Measurements from ENCODE around the gene RACGAP1.

The RACGAP1 gene

DNA sequence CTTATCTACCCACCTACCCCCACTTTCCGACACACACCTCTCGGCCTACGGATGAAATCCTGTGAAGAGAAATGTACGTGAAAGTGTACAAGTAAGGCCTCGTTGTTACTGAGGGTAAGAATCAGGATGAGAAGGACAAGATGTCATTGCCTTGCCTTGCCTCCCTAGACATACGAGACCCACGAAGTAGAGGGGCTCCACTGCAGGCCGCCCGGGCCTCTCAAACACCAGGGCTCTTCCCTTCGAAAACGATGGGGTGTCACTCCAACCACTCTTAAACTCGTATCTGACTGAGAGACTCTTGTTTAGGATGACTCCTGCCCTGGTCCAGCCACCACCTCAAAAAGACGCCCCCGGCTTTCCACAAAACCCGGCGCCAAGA lies 498 bp downstream of the RACGAP1 start:
- ATAC-seq: peak; percentile 66
- TF ChIP-seq ZC3H10 (CRISPR knock-in tag; IDR thresholded peaks at IDR 0.05) (no peak), GLIS3 (CRISPR knock-in tag; IDR thresholded peaks at IDR 0.05) (no peak), BACH2 (CRISPR knock-in tag; IDR thresholded peaks at IDR 0.05; ENCODE audit: borderline replicate concordance) (no peak), ZFP30 (CRISPR knock-in tag; IDR thresholded peaks at IDR 0.05) (no peak), ISL1 (CRISPR knock-in tag; IDR thresholded peaks at IDR 0.05) (no peak), RARB (CRISPR knock-in tag; IDR thresholded peaks at IDR 0.05) (no peak), ARNTL (CRISPR knock-in tag; IDR thresholded peaks at IDR 0.05; ENCODE audit: borderline replicate concordance, low read depth) (no peak), TOX (CRISPR knock-in tag; IDR thresholded peaks at IDR 0.05; ENCODE audit: borderline replicate concordance) (no peak), SNAI2 (CRISPR knock-in tag; IDR thresholded peaks at IDR 0.05) (no peak), ESRRG (CRISPR knock-in tag; IDR thresholded peaks at IDR 0.05) (no peak), OSR1 (CRISPR knock-in tag; IDR thresholded peaks at IDR 0.05) (no peak), ZNF565 (CRISPR knock-in tag; conservative IDR thresholded peaks at IDR 0.05; ENCODE audit: low read depth) (no peak), TCF4 (CRISPR knock-in tag; IDR thresholded peaks at IDR 0.05; ENCODE audit: borderline replicate concordance) (no peak), ZFP3 (CRISPR knock-in tag; IDR thresholded peaks at IDR 0.05) (no peak), ZNF8 (CRISPR knock-in tag; IDR thresholded peaks at IDR 0.05) (no peak), CSDC2 (CRISPR knock-in tag; IDR thresholded peaks at IDR 0.05) (no peak)
- TF ChIP-seq, protein P1, sequence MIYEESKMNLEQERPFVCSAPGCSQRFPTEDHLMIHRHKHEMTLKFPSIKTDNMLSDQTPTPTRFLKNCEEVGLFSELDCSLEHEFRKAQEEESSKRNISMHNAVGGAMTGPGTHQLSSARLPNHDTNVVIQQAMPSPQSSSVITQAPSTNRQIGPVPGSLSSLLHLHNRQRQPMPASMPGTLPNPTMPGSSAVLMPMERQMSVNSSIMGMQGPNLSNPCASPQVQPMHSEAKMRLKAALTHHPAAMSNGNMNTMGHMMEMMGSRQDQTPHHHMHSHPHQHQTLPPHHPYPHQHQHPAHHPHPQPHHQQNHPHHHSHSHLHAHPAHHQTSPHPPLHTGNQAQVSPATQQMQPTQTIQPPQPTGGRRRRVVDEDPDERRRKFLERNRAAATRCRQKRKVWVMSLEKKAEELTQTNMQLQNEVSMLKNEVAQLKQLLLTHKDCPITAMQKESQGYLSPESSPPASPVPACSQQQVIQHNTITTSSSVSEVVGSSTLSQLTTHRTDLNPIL (CRISPR knock-in tag; IDR thresholded peaks at IDR 0.05; ENCODE audit: low read depth): no peak
- TF ChIP-seq, protein P2, sequence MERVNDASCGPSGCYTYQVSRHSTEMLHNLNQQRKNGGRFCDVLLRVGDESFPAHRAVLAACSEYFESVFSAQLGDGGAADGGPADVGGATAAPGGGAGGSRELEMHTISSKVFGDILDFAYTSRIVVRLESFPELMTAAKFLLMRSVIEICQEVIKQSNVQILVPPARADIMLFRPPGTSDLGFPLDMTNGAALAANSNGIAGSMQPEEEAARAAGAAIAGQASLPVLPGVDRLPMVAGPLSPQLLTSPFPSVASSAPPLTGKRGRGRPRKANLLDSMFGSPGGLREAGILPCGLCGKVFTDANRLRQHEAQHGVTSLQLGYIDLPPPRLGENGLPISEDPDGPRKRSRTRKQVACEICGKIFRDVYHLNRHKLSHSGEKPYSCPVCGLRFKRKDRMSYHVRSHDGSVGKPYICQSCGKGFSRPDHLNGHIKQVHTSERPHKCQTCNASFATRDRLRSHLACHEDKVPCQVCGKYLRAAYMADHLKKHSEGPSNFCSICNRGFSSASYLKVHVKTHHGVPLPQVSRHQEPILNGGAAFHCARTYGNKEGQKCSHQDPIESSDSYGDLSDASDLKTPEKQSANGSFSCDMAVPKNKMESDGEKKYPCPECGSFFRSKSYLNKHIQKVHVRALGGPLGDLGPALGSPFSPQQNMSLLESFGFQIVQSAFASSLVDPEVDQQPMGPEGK (CRISPR knock-in tag; IDR thresholded peaks at IDR 0.05; ENCODE audit: borderline replicate concordance): no peak
- TF ChIP-seq, protein P3, sequence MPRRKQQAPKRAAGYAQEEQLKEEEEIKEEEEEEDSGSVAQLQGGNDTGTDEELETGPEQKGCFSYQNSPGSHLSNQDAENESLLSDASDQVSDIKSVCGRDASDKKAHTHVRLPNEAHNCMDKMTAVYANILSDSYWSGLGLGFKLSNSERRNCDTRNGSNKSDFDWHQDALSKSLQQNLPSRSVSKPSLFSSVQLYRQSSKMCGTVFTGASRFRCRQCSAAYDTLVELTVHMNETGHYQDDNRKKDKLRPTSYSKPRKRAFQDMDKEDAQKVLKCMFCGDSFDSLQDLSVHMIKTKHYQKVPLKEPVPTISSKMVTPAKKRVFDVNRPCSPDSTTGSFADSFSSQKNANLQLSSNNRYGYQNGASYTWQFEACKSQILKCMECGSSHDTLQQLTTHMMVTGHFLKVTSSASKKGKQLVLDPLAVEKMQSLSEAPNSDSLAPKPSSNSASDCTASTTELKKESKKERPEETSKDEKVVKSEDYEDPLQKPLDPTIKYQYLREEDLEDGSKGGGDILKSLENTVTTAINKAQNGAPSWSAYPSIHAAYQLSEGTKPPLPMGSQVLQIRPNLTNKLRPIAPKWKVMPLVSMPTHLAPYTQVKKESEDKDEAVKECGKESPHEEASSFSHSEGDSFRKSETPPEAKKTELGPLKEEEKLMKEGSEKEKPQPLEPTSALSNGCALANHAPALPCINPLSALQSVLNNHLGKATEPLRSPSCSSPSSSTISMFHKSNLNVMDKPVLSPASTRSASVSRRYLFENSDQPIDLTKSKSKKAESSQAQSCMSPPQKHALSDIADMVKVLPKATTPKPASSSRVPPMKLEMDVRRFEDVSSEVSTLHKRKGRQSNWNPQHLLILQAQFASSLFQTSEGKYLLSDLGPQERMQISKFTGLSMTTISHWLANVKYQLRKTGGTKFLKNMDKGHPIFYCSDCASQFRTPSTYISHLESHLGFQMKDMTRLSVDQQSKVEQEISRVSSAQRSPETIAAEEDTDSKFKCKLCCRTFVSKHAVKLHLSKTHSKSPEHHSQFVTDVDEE (CRISPR knock-in tag; IDR thresholded peaks at IDR 0.05): no peak
- TF ChIP-seq, protein P4, sequence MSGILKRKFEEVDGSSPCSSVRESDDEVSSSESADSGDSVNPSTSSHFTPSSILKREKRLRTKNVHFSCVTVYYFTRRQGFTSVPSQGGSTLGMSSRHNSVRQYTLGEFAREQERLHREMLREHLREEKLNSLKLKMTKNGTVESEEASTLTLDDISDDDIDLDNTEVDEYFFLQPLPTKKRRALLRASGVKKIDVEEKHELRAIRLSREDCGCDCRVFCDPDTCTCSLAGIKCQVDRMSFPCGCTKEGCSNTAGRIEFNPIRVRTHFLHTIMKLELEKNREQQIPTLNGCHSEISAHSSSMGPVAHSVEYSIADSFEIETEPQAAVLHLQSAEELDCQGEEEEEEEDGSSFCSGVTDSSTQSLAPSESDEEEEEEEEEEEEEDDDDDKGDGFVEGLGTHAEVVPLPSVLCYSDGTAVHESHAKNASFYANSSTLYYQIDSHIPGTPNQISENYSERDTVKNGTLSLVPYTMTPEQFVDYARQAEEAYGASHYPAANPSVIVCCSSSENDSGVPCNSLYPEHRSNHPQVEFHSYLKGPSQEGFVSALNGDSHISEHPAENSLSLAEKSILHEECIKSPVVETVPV (CRISPR knock-in tag; IDR thresholded peaks at IDR 0.05): no peak

DNA sequence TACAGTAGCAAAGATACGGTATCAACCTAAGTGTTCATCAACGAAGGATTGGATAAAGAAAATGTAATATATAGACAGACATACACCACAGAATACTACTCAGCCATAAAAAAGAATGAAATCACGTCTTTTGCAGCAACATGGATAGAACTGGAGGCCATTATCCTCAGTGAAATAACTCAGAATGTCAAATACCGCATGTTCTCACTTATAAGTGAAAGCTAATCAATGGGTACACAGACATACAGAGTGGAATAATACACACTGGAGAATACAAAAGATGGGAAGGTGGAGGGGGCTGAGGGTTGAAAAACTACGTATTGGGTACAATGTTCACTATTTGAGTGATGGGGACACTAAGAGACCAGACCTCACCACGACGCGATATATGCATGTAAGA lies 1.1 kb downstream of the RACGAP1 start:
- TF ChIP-seq ISL1 (CRISPR knock-in tag; IDR thresholded peaks at IDR 0.05) (no peak), ZFP30 (CRISPR knock-in tag; IDR thresholded peaks at IDR 0.05) (no peak), ZNF565 (CRISPR knock-in tag; conservative IDR thresholded peaks at IDR 0.05; ENCODE audit: low read depth) (no peak)
- ATAC-seq: no peak

- ATAC-seq: no peak
- TF ChIP-seq ZNF8 (CRISPR knock-in tag; IDR thresholded peaks at IDR 0.05): no peak
- TF ChIP-seq, protein P5, sequence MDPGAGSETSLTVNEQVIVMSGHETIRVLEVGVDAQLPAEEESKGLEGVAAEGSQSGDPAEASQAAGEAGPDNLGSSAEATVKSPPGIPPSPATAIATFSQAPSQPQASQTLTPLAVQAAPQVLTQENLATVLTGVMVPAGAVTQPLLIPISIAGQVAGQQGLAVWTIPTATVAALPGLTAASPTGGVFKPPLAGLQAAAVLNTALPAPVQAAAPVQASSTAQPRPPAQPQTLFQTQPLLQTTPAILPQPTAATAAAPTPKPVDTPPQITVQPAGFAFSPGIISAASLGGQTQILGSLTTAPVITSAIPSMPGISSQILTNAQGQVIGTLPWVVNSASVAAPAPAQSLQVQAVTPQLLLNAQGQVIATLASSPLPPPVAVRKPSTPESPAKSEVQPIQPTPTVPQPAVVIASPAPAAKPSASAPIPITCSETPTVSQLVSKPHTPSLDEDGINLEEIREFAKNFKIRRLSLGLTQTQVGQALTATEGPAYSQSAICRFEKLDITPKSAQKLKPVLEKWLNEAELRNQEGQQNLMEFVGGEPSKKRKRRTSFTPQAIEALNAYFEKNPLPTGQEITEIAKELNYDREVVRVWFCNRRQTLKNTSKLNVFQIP (CRISPR knock-in tag; IDR thresholded peaks at IDR 0.05; ENCODE audit: borderline replicate concordance, low read depth): no peak
- TF ChIP-seq BACH2 (CRISPR knock-in tag; IDR thresholded peaks at IDR 0.05; ENCODE audit: borderline replicate concordance): no peak
- no peak for TF ChIP-seq ISL1 (CRISPR knock-in tag; IDR thresholded peaks at IDR 0.05)
- no peak for TF ChIP-seq RARB (CRISPR knock-in tag; IDR thresholded peaks at IDR 0.05)
- TF ChIP-seq TCF4 (CRISPR knock-in tag; IDR thresholded peaks at IDR 0.05; ENCODE audit: borderline replicate concordance): no peak
- no peak for TF ChIP-seq SNAI2 (CRISPR knock-in tag; IDR thresholded peaks at IDR 0.05)
- no peak for TF ChIP-seq ZFP3 (CRISPR knock-in tag; IDR thresholded peaks at IDR 0.05)
- TF ChIP-seq TOX (CRISPR knock-in tag; IDR thresholded peaks at IDR 0.05; ENCODE audit: borderline replicate concordance): no peak
- TF ChIP-seq, protein P1 (CRISPR knock-in tag; IDR thresholded peaks at IDR 0.05; ENCODE audit: low read depth): no peak
- TF ChIP-seq ZNF565 (CRISPR knock-in tag; conservative IDR thresholded peaks at IDR 0.05; ENCODE audit: low read depth): no peak
Observed at GRCh38 chr12:50022903-50023302, 2.4 kb downstream of the RACGAP1 start.
